ENCODE measurements around the gene FAM221A. TPM values are rescaled to one million over a fixed set of nuclear protein-coding genes. Genes with fewer than 3 reads are reported as not detected.

Gene FAM221A
- total RNA-seq, 4 donors from 2014 or later: 4.8 to 14.6 (median 12.0) TPM

DNA sequence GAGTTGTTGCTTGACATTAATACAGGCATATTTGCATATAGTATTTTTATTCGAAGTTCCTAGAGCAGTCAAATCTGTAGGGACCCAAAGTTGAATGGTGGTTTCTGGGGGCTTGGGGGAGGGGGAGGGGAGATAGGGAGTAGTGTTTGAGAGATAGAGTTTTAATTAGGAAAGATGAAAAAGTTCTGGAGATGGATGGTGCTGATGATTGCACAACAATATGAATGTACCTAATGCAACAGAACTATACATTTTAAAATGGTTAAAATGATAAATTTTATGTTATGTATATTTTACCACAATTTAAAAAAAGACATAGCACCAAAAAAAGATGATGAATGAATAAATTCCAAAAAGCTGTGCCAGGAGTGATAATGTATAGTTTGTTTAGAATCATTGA is 71.9 kb downstream of the FAM221A start:
- no peak for TF ChIP-seq POLR2AphosphoS5 (IDR thresholded peaks at IDR 0.05)
- TF ChIP-seq, protein P1, sequence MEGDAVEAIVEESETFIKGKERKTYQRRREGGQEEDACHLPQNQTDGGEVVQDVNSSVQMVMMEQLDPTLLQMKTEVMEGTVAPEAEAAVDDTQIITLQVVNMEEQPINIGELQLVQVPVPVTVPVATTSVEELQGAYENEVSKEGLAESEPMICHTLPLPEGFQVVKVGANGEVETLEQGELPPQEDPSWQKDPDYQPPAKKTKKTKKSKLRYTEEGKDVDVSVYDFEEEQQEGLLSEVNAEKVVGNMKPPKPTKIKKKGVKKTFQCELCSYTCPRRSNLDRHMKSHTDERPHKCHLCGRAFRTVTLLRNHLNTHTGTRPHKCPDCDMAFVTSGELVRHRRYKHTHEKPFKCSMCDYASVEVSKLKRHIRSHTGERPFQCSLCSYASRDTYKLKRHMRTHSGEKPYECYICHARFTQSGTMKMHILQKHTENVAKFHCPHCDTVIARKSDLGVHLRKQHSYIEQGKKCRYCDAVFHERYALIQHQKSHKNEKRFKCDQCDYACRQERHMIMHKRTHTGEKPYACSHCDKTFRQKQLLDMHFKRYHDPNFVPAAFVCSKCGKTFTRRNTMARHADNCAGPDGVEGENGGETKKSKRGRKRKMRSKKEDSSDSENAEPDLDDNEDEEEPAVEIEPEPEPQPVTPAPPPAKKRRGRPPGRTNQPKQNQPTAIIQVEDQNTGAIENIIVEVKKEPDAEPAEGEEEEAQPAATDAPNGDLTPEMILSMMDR (IDR thresholded peaks at IDR 0.05): no peak
- no peak for TF ChIP-seq POLR2A (IDR thresholded peaks at IDR 0.05)
- no peak for TF ChIP-seq EP300 (IDR thresholded peaks at IDR 0.05)

More for the DNA sequence above, 71.9 kb downstream of the FAM221A start:
- Histone ChIP-seq H3K36me3 (no peaks in the 10 kb centered on the region), H3K27me3 (no peaks in the 10 kb centered on the region), H3K4me3 (no peak overlapping the region), H3K9me3 (no peaks in the 10 kb centered on the region), H3K27ac (no peak overlapping the region), H3K4me1 (no peaks in the 10 kb centered on the region)
- WGBS: 49% methylated on average over 1 of the region's 1 CpG
- DNase-seq (ENCODE audit: low spot score in 2 of 2): no peak

Other genes with a start within 250 kb of the FAM221A start
- gene IGF2BP3, start 209.7 kb upstream of the FAM221A start, total RNA-seq: 1 to 10 TPM in 1 of 4 donors, under 1 TPM in 1, not detected in 2; 0.47 to 1.9 TPM
- 100 to 1,000 TPM in 1 of 4 donors, 10 to 100 TPM in 3; 36.3 to 119 (median 45.2) TPM for gene TRA2A, start 148.2 kb upstream of the FAM221A start, total RNA-seq
- 10 to 100 TPM in 2 of 4 donors, 1 to 10 TPM in 2; 7.1 to 25.4 (median 11.5) TPM for gene CCDC126, start 82.8 kb upstream of the FAM221A start, total RNA-seq
- gene STK31, start 30.0 kb downstream of the FAM221A start, total RNA-seq: 1 to 10 TPM in 1 of 4 donors, under 1 TPM in 1, not detected in 2; 0.91 to 1.0 TPM